Measurements from ENCODE around the gene ABLIM3.

ABLIM3 gene

GRCh38 chr5:149141224-149141956 is at the start of gene ABLIM3:
Gene ABLIM3 (plus strand): TSS chr5:149141493. CDS start chr5:149142096, 603 bp downstream.
- no peak for DNase-seq

- no peak for DNase-seq
Measured at GRCh38 chr5:149093625-149094024, 47.7 kb upstream of the ABLIM3 start.

- DNase-seq, result no peak
Measured at GRCh38 chr5:149094996-149095395, 46.3 kb upstream of the ABLIM3 start.

DNA sequence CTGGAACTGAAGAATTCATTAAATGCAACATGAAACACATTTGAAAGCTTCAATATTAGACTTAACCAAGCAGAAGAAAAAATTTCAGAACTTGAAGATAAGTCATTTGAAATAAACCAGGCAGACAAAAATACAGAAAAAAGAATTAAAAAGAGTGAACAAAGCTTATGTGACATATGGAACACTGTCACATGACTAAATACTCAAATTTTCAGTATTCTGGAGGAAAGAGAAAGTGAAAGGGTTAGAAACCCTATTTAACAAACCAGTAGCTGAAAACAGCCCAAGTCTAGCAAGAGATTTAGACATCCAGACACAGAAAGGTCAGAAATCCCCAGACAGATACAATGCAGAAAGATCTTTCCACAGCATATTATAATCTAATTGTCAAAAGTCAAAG is 41.4 kb upstream of the ABLIM3 start:
- no peak for DNase-seq

- no peak for DNase-seq
Measured at GRCh38 chr5:149100331-149100730, 41.0 kb upstream of the ABLIM3 start.

GRCh38 chr5:149108651-149109280 is 32.5 kb upstream of the ABLIM3 start:
- no peak for DNase-seq

GRCh38 chr5:149110406-149110805 is 30.9 kb upstream of the ABLIM3 start:
- DNase-seq, result no peak

DNA sequence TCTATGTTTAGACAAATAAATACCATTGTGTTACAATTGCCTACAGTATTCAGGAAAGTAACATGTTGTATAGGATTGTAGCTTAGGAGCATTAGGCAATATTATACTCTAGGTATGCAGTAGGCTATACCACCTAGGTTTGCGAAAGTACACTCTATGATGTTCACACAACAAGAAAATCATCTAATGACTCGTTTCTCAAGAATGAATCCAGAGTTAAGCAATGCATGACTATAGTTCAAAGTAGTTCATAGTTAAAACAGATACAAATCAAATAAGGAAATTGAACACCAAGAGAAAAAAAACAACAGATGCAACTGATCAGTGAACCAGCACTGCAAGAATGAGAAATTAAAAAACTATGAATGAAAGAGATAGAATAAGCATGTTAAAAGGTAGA is 27.6 kb upstream of the ABLIM3 start:
- DNase-seq, result peak in 1 of 2 experiments; percentile 18

DNA sequence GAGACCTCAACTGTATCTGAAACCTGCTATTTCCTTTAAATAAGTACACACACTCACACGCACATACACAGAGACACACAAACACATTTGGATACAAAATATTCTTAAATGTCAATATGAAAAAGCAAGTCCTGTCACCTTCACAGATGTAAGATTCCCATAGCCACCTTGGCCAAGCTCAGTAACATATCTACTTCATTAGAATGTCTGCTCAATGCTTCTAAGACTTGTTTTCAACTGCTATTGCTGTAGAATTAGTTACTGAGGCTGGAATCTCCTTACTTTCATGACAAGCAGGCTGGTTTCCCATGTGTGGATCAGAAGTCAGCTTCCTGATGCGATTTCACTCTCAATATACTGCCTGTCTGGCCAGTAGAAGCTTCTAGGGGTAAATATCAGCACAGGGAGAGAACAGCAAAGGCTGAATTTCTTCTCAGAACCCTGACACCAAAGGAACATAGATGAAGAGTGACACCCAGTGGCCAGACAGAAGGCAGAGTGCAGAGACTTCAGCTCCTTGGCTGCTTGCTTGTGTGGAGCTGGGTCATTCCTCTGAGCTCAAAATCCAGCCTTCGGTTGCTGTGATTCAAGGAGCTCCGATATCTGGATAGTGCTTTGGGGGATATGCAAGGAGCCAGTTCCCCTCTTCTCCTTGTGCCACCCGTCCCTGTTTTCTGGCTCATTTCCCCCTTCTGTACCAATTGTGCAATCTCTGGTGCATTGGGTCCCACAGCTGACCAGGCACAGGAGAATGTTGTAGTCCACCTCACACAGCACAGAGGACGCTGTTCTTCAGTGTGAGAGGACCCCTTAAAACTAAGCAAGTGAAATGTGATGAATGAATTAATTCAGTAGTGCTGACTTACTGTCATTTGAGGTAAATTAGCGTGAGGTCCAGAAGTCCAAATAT is 26.6 kb upstream of the ABLIM3 start:
- peak; percentile 61 to 71 for DNase-seq

- DNase-seq, result no peak
Measured at GRCh38 chr5:149117970-149118369, 23.3 kb upstream of the ABLIM3 start.

- no peak for DNase-seq
Measured at GRCh38 chr5:149118463-149118862, 22.8 kb upstream of the ABLIM3 start.

GRCh38 chr5:149121145-149121544 is 20.1 kb upstream of the ABLIM3 start:
- no peak for DNase-seq

- DNase-seq, result no peak
Measured at GRCh38 chr5:149123211-149123610, 18.1 kb upstream of the ABLIM3 start.

GRCh38 chr5:149125386-149125891 is 15.9 kb upstream of the ABLIM3 start:
- no peak for DNase-seq

DNA sequence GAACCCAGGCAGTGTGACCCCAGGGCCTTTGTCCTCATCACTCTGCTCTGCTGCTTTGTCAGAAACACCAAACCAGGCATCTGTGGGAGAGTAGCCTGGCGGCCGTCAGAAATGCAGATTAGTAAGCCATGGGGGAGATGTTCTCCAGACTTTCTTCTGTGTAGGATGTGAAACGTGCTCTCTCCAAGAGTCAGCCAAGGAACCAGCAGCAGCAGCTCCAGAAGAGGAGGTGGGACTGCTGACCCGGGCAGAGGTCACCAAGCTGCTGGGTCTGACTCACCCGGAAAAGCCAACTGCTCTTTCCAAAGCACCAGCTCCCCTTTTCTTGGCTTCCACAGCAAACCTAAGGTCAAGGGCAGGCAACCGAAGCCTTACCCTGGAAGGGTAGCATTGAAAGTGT is 14.4 kb upstream of the ABLIM3 start:
- DNase-seq, result no peak

DNA sequence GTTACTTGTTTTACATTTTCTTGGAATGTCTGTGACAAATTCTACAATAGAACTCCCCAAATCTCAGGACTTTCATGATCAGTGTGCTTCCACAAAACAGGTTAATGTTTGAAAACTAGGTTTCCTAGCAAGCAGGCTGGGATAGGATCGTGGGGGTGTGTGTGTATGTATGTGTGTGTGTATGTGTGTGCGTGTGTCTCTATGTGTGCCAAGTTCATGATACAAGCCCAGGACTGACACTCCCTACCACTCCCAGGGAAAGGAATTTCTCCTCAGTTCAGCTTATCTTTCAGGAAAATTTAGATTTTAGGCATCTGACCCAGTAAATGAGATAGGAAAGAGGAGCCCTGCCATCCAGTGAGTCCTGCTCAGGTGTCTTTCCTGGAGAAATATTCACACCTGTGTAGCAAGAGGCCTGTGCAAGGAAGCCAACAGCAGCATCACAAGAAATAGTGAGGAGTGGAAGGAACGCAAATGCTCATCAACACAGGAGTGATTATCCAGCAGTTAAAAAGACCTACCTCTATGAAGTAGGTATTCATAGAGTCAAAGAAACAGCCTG is 13.8 kb upstream of the ABLIM3 start:
- no peak for DNase-seq

DNA sequence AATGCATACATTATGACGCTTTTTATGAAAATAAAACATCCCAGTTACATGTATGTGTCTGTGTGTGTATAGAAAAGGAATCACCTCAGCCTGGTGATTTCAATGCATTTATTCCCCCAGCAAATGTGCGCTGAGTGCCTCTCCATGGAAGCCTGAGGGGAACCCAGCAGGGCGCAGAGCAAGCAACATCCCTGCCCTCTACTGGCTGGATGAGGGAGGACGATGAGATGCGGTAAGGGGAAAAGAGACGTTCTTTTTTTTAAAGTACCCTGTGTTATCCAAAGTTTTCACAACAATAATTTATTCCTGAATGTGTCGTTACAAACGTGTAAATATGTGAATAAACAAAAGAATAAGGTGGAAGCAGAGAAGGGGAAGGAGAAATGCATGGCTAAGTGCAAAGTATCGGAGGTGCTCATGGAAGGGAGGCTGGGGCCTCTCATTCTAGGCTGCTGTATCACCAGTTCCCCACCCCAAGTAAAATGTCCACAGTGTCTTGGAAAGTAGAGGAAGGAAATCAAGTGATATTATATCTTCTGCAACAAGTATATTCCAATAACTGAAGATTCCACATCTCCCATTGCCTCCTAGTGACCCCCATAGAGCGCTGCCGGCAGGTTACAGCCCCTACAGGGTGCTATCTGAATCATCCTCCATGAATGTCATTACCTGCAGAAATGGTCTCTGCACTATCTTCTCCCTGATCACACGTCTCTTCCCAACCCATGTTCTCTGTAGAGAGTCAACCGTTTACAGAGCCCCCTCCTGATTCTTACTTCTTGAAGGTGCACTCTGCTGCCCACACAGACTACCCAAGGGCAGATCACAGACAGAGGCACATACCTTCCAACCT is 13.0 kb upstream of the ABLIM3 start:
- DNase-seq, result peak; percentile 9 to 17

- no peak for DNase-seq
Measured at GRCh38 chr5:149129181-149129580, 12.1 kb upstream of the ABLIM3 start.

GRCh38 chr5:149130121-149130914 is 11.0 kb upstream of the ABLIM3 start:
- DNase-seq, result no peak

- DNase-seq, result no peak
Measured at GRCh38 chr5:149132474-149132873, 8.8 kb upstream of the ABLIM3 start.

All from AML-193 (cell line).